Mammary epithelial cell (primary cell): ENCODE measurements around the gene CDC42EP1.

Experiments used
- EZH2 ChIP-seq: IDR thresholded peaks from 2 replicates; pipeline ENCODE4 v1.6.1; 2012; ENCODE audit warnings: low read length, inconsistent platforms, borderline replicate concordance
- TF ChIP-seq, protein P1 (sequence below), 2 donors: IDR thresholded peaks in 1 of 2; conservative IDR thresholded peaks in 1 of 2; 2 replicates each; pipeline ENCODE4 v1.5.1; 2011 to 2012; ENCODE audit warnings: inconsistent platforms in 2 of 2, low read length in 2 of 2, mild to moderate bottlenecking in 2 of 2, control low read depth in 1 of 2, low read depth in 1 of 2; ENCODE audit not compliant: insufficient read depth in 1 of 2; ENCODE audit errors: extremely low read depth in 1 of 2

DNA sequence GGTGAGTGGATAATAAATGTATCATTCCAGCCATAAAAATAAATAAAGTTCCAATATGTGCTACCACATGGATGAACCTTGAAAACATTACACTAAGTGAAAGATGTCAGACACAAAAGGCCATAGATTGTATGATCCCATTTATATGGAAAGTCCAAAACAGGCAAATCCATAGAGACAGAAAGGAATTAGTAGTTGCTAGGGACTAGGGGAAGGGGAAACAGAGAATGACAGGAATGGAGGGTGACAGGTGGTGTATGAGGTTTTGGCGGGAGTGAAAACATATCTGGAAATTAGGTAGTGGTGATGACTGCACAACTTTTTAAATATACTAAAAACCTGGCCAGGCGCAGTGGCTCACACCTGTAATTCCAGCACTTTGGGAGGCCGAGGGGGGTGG, 25.8 kb upstream of the CDC42EP1 start:
- TF ChIP-seq, protein P1, sequence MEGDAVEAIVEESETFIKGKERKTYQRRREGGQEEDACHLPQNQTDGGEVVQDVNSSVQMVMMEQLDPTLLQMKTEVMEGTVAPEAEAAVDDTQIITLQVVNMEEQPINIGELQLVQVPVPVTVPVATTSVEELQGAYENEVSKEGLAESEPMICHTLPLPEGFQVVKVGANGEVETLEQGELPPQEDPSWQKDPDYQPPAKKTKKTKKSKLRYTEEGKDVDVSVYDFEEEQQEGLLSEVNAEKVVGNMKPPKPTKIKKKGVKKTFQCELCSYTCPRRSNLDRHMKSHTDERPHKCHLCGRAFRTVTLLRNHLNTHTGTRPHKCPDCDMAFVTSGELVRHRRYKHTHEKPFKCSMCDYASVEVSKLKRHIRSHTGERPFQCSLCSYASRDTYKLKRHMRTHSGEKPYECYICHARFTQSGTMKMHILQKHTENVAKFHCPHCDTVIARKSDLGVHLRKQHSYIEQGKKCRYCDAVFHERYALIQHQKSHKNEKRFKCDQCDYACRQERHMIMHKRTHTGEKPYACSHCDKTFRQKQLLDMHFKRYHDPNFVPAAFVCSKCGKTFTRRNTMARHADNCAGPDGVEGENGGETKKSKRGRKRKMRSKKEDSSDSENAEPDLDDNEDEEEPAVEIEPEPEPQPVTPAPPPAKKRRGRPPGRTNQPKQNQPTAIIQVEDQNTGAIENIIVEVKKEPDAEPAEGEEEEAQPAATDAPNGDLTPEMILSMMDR (conservative IDR thresholded peaks at IDR 0.05 in 1 of 2, IDR thresholded peaks at IDR 0.05 in 1 of 2; ENCODE audit: extremely low read depth in 1 of 2, insufficient read depth in 1 of 2, low read depth in 1 of 2, low read length in 2 of 2), result no peak
- no peak for TF ChIP-seq EZH2
